ENCODE measurements around the gene PPP1CB.
"Not testable (repeated sequence)": the region's sequence is repeated elsewhere in the genome, so short reads cannot be mapped to it uniquely, and the experiment has no call there.

PPP1CB gene

GRCh38 chr2:28736034-28736433 lies 15.6 kb upstream of the PPP1CB start:
- CTCF ChIA-PET = interaction anchor here (1.1 to 1.5 kb wide), 2 partner anchors 12 to 14 kb away, joined by 3 to 4 read pairs; no protein-coding TSS in a partner anchor
- DNase-seq (ENCODE audit: extremely low spot score) = no peak
- TF ChIP-seq, protein P1, sequence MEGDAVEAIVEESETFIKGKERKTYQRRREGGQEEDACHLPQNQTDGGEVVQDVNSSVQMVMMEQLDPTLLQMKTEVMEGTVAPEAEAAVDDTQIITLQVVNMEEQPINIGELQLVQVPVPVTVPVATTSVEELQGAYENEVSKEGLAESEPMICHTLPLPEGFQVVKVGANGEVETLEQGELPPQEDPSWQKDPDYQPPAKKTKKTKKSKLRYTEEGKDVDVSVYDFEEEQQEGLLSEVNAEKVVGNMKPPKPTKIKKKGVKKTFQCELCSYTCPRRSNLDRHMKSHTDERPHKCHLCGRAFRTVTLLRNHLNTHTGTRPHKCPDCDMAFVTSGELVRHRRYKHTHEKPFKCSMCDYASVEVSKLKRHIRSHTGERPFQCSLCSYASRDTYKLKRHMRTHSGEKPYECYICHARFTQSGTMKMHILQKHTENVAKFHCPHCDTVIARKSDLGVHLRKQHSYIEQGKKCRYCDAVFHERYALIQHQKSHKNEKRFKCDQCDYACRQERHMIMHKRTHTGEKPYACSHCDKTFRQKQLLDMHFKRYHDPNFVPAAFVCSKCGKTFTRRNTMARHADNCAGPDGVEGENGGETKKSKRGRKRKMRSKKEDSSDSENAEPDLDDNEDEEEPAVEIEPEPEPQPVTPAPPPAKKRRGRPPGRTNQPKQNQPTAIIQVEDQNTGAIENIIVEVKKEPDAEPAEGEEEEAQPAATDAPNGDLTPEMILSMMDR (IDR thresholded peaks at IDR 0.05; ENCODE audit: control extremely low read depth, extremely low read depth, low read depth, missing control alignments) = no peak
- POLR2A ChIA-PET = no interaction called here

- POLR2A ChIA-PET = no interaction called here
- TF ChIP-seq, protein P1 (IDR thresholded peaks at IDR 0.05; ENCODE audit: control extremely low read depth, extremely low read depth, low read depth, missing control alignments) = no peak
- CTCF ChIA-PET = interaction anchor here (0.9 kb wide), 1 partner anchor 8 kb away, joined by 4 read pairs; no protein-coding TSS in a partner anchor
- no peak for DNase-seq (ENCODE audit: extremely low spot score)
Measured at GRCh38 chr2:28737655-28738054, 14.0 kb upstream of the PPP1CB start.

- DNase-seq (ENCODE audit: extremely low spot score); POLR2A ChIA-PET: not testable (repeated sequence)
- CTCF ChIA-PET = interaction anchor here (1.9 to 3.1 kb wide), 2 partner anchors 9 to 12 kb away, joined by 8 to 19 read pairs; partner anchors contain the start of gene PPP1CB
Measured at GRCh38 chr2:28742619-28743018, 9.0 kb upstream of the PPP1CB start.

GRCh38 chr2:28745225-28745624 lies 6.4 kb upstream of the PPP1CB start:
- CTCF ChIA-PET = no interaction called here
- POLR2A ChIA-PET = no interaction called here
- no peak for DNase-seq (ENCODE audit: extremely low spot score)
- TF ChIP-seq, protein P1 (IDR thresholded peaks at IDR 0.05; ENCODE audit: control extremely low read depth, extremely low read depth, low read depth, missing control alignments) = no peak

GRCh38 chr2:28745876-28746275 lies 5.8 kb upstream of the PPP1CB start:
- POLR2A ChIA-PET = no interaction called here
- TF ChIP-seq, protein P1 (IDR thresholded peaks at IDR 0.05; ENCODE audit: control extremely low read depth, extremely low read depth, low read depth, missing control alignments) = no peak
- CTCF ChIA-PET = interaction anchor here (1.1 to 3.0 kb wide), 2 partner anchors 18 to 151 kb away, joined by 3 to 12 read pairs; no protein-coding TSS in a partner anchor
- DNase-seq (ENCODE audit: extremely low spot score) = no peak

- POLR2A ChIA-PET = no interaction called here
- CTCF ChIA-PET = interaction anchor here (1.1 to 3.0 kb wide), 2 partner anchors 19 to 152 kb away, joined by 3 to 12 read pairs; no protein-coding TSS in a partner anchor
- no peak for DNase-seq (ENCODE audit: extremely low spot score)
- TF ChIP-seq, protein P1 (IDR thresholded peaks at IDR 0.05; ENCODE audit: control extremely low read depth, extremely low read depth, low read depth, missing control alignments) = no peak
Measured at GRCh38 chr2:28746429-28747111, 5.1 kb upstream of the PPP1CB start.

DNA sequence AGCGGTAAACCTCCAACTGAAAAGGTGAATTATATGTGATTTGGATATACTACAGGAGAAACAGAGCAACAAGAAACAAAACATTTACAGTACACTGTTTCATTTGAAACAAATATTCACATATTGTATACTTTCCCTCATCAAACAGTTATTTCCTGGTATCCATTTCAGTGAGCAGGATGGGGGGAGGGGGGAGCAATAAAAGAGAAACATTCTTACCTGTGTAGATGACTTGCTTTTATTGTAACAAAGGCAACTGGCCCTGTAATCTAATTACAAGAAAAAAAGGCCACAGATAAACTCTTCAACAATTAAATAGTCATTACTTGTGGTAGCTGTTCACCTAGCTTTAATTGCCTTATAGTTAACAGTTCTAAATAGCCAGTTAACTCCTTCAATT lies 3.9 kb upstream of the PPP1CB start:
- POLR2A ChIA-PET = no interaction called here
- TF ChIP-seq, protein P1 (IDR thresholded peaks at IDR 0.05; ENCODE audit: control extremely low read depth, extremely low read depth, low read depth, missing control alignments) = no peak
- CTCF ChIA-PET = interaction anchor here (0.9 to 3.0 kb wide), 4 partner anchors 12 to 181 kb away, joined by 3 to 12 read pairs (median 6); no protein-coding TSS in a partner anchor
- no peak for DNase-seq (ENCODE audit: extremely low spot score)
